Stimulated activated CD8-positive, alpha-beta memory T cell treated with anti-CD3 and anti-CD28 coated beads, Interleukin-15, amount 100 ng/mL, for 48 hours (primary cell): ENCODE data around the gene FMNL3.
"Not testable (repeated sequence)": the region's sequence is repeated elsewhere in the genome, so short reads cannot be mapped to it uniquely, and the experiment has no call there.

Experiments used
- DNase-seq, 2 donors: peaks; one replicate each; pipeline ENCODE4 v3.0.0-alpha.2; 2020; ENCODE audit warnings: low read depth in 2 of 2

Gene FMNL3, protein sequence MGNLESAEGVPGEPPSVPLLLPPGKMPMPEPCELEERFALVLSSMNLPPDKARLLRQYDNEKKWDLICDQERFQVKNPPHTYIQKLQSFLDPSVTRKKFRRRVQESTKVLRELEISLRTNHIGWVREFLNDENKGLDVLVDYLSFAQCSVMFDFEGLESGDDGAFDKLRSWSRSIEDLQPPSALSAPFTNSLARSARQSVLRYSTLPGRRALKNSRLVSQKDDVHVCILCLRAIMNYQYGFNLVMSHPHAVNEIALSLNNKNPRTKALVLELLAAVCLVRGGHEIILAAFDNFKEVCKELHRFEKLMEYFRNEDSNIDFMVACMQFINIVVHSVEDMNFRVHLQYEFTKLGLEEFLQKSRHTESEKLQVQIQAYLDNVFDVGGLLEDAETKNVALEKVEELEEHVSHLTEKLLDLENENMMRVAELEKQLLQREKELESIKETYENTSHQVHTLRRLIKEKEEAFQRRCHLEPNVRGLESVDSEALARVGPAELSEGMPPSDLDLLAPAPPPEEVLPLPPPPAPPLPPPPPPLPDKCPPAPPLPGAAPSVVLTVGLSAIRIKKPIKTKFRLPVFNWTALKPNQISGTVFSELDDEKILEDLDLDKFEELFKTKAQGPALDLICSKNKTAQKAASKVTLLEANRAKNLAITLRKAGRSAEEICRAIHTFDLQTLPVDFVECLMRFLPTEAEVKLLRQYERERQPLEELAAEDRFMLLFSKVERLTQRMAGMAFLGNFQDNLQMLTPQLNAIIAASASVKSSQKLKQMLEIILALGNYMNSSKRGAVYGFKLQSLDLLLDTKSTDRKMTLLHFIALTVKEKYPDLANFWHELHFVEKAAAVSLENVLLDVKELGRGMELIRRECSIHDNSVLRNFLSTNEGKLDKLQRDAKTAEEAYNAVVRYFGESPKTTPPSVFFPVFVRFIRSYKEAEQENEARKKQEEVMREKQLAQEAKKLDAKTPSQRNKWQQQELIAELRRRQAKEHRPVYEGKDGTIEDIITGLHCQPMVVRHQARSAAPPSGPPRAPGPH

DNA sequence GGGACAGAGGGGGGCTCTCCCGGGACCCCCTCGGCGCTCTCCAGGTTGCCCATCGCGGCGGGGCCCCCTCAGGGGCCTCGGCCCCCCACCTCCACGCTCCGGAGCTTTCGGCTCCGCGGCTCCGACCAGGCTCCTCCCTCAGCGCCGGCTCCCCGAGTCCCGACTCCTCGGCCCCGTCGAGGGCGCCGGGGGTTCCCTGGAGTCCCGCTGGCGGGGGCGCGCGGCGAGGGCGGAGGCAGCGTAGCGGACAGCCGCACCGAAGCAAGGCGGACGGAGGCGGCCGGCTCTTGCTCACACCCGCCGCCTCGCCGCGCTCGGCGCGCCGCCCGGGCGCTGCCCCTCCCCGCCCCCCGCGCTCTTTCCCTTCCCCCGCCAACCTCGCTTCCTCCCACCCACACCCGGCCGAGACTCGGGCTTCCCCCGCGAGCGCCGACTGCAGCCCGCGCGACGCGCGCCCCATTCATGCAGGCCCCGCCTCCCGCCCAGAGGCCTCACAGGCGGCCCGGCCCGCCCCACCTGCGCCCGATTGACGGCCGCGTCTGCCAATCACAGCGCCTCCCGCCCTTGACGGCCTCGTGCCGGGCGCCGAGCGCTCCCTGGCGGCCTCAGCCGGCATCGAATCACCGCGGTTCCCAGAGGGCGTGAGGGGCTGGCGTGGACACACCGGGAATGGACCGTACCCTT lies at the start of gene FMNL3:
FMNL3 (minus strand) TSS at position 278 of the 684 bp plus-strand sequence; CDS start at position 53, 225 bp downstream.
- peak; percentile 97 to 98 for DNase-seq

DNA sequence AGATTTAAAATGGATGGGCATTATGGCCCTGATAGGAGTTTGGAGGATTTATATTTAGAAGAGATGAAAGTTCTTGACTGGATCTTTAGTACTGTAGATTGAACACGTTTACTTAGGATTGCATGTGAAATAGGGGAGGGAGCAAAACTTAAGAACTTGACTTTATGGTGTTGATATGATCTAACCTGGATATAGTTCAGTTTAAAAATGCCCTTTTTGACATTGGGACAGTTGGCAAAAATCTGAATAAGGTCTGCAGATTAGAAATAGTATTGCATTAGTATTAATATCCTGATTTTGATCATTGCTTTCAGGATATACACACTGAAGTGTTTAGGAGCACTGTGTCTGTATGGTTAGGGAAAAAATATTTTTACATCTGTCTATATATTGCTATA lies 43.8 kb upstream of the FMNL3 start:
- no peak for DNase-seq

DNA sequence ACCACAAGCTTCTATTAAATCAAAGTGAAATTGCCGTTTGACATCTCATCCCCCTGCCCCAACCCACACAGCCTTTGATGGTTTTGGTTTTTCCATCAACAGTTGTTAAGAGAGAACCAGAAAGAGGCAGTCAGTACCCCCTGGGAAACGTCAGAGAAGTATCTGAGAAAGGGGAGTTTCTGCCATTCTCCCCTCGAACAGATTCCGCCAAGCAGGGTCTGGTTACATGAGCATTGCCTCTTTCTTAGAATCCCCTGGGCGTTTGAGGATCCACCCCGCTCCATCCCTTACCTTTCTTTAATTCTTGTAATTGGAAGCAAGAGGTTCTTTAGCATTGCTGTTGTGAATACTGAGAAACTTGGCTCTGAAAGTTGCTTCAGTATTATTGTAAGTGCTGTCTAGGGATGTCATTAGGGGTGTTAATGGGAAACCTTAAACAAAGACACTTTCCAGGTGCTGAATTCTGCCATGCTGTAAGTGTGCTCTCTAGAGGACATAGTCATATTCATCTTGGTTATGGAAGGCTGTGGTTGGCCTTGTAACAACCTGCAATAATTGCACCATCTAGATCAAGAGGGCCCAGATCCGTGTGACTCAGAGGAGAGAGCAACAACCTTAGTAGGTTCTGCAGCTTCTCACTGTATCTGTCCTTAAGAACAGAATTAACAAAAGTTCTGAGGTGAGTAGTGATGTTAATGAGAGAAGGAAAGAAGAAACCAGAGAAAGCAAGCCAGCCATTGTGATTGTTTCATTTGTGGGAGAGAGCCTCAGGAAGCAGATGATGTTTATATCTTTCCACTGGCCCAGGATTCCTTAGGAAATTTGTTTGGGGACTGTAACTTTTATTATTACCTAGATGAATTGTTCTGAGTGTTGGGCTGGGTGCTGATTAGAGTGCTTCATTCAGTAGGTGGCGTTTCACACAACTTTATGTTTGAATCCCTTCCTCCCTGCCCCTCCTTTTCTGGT lies 43.1 kb upstream of the FMNL3 start:
- peak; percentile 40 to 49 for DNase-seq

DNA sequence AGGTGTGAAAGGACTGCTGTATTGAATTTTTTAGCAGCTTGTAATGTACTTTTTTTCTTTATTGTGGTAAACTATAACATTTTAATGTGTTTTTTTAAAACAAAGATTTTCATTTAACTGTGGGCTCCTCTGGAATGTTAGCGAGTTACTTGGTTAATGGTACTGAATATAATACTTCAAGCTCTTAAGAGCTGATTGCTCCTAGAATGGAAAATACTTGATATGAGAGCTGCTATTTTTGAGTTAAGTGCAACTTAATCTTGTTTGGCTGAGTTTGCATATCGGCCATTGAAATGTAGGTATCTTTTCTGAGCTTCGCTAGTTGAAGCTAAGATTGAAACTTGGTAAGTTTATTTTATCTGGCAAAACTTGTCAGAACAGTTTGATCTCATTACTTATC lies 41.6 kb upstream of the FMNL3 start:
- DNase-seq = no peak

DNA sequence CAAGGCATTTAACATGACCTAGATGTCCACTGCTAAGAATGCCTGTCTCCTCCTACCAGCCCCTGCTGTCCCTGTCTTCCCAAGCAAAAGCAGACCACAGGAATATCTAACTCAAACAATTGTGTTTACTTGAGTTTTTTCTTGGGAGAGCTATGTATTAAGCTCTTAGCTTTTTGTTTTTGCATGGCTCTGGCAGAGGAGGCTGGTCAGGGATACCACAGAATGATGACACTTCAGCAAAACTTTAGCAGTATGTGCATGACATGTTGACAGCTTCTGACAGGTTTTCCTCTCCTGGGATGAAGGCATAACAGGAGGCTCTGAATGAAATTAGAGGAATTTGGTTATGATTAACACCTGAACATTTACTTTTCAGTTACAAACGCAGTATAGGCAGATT lies 41.1 kb upstream of the FMNL3 start:
- DNase-seq = no peak

DNA sequence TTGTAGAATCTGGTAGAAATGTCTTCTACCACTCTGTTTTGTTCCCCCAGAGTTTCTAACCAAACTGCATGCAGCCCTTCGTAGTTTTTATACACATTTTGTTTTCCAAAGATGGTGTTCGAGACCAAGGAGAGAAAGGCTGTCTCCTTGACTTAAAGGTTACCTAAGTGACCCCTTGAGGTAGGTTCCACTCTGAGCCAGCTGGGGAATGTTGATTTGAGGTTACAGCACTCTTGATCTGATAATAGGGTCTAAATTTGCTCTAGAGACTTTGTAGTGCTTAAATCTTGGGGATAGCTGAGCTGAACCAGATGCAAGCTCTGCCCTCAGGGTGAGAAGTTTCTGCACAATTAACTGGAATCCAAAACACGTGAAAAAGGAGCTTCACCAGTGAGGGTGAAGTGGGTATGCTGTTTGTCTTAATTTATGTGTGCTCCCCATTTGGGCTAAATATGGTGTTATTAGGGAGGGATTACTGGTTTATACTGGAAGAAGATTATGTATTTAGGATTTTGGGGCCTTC lies 37.2 kb upstream of the FMNL3 start:
- DNase-seq = no peak

DNA sequence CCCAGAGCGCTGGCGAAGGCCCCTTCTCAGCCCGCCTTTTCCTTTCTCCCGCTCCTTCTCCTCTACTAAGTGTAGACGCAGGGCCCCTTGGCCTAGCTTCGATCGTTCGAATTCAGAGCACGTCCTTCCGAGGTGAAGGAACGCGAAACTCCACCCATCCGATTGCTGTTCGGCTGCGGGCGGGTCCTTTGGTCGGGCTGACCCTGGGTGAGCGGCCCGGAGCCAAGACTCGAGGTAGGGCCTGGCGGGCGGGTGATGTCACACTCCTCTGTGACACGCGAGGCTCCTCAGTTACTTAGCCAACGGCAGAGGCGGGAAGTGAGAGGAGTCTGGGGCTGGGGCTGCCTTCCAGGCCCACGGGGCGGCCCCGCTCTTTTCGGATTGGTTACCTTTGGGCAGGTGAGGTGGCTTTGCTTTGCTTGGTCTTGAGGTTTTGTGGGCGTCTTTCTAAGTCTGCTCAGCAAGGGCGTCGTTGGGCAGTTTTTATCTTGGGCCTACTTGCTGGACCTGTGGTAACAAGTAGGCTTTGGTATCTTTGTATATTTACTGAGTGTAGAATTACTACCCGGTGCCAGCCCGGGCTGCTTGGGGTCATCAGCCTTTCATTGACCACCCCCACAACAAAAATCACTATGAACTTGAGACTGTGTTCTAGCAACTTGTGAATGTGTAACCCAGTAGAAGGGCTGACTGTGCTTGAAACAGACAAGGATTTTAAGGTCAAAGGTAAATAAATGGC lies 34.8 kb upstream of the FMNL3 start:
- peak; percentile 85 to 88 for DNase-seq

DNA sequence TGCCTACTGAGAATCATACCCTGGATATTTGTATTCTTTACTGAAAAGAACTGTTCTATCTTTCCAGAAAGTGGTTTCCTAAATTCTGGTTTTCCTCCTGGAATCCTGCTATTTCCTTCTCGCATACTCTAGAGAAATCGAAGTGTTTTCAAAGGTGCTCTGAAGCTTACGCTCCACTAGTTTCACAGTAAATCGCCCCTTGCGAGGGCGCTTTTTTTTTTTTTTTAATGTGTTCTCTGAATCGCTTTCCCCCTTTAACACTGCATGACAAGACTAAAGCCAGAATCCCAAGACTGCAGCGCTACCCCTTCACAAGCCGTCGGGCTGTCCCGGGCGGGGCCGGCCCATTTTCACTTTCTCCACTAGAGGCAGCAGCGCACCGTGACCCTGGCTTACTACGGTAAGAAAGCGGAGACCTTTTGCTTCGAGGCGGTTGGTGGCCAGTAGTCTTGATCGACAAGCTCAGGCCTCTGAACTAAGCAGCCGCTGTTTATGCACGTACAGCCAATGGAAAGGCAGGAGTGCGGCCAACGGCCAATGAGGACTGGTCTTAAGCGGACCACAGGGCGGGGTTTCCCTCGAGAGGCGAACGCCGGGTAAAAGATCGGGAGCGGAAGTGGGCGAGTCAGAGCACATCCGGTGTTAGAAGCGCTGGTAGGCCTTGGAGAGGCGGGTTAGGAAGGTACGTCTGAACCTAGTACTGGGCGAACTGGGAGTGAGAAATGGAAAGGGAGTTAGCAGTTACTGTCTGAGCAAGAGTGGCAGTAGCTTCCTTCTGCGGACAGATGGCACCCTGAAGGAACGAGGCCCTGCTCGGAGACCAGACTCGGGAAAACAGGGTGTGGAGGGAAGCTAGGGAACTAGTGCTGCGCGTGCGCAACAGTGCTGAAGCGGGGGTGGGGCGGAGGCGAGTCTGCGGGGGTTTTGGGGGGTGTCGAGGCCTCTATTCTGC lies 34.0 kb upstream of the FMNL3 start, which contains the start of gene TMBIM6:
TMBIM6 (plus strand) TSS at position 628 of the 952 bp plus-strand sequence. CDS start 10,937 bp downstream, outside the sequence.
- peak; percentile 98 to 99 for DNase-seq

DNA sequence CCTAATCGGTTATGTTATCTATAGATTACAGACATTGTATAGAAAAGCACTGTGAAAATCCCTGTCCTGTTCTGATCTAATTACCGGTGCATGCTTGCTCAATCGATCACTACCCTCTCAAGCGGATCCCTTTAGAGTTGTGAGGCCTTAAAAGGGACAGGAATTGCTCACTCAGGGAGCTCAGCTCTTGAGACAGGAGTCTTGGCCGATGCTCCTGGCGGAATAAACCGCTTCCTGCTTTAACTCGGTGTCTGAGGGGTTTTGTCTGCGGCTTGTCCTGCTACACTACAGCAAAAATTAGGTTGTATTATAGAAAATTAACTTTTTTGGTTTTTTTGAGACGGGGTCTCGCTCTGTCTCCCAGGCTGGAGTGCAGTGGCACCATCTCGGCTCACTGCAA lies 33.1 kb upstream of the FMNL3 start:
- DNase-seq = not testable (repeated sequence)

DNA sequence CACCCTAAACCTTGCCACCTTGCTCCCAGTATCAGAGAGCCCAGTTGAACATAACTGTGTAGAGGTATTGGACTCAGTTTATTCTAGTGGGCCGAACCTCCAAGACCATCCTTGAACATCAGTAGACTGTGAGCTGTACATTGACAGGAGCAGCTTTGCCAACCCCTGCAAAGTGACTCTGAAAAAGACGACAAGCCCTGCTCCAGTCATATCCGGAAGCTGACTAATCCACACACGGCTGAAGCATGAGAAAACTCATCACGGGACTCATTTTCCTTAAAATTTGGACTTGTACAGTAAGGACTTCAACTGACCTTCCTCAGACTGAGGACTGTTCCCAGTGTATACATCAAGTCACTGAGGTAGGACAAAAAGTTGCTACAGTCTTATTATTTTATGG lies 31.5 kb upstream of the FMNL3 start:
- DNase-seq = not testable (repeated sequence)

DNA sequence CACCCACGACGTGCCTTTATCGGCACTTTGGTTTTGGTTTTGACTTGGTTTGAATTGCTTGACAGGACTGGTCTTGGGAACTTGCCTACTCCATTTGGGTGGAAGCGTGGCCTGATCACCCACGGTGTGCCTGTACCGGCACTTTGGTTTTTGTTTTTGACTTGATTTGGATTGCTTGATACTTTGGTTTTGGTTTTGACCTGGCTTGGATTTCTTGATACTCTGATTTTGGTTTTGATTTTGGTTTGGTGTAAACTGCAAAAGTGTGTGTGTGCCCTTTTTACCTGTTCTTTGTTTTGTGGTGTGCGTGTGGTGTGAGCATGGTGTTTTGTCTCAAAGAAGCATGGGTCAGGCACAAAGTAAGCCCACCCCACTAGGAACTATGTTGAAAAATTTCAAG lies 27.7 kb upstream of the FMNL3 start:
- not testable (repeated sequence) for DNase-seq

DNA sequence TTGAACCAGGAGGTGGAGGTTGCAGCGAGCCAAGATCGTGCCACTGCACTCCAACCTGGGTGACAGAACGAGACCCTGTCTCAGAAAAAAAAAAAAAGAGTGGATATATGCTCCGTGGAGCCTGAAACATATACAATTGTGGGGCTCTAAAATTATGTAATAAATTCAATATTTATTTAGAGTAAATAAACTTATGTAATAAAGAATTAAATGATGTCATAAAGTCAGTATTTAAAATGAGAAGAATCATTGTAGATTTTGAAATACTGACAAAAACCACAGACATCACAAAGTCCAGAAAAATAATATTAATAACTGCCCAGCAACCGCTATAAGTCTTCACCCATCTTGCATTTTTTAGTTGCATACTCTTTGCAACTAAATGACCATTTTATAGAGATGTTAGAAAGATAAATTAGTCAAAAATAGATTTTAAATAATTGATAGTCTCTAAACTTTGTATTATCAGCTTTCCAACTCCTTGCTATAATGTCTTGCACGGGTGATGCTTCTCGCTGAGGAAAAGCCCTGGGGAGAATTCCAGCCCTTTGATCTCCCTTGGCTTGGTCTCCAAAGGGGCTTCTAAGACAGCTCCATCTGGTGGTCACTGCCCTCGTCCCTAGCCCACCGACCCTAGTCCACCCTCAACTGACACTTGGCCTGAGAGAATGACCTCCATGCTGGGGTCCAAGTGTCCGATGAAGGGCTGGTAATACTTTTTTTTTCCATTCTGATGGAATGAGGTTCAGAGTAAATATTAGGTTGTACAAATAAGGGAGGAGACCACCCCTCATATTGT lies 26.2 kb upstream of the FMNL3 start:
- DNase-seq = no peak

DNA sequence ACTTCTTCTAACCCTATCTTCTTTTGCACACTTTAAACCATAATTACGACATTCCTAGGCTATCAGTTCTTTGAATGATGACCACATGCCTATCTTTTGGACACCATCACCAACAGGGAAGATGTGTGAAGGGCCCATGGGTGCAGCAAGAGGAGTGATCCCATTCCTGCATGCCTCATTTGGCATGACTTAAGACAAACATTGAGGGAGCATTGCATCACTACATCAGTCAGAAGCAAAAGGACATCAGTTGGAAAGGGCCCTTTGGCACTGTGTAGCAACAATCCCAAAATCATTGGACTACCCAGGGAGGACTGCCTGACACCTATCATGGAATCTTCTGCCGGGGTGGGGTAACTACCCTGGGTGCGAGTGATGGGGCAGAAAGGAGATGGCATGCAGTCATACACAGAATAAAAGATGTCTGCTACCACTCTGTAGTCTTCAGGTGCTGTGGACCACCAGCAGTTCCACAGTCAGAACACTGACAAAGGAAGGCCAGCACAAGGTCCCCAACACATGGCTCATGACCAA lies 23.4 kb upstream of the FMNL3 start:
- DNase-seq = no peak

DNA sequence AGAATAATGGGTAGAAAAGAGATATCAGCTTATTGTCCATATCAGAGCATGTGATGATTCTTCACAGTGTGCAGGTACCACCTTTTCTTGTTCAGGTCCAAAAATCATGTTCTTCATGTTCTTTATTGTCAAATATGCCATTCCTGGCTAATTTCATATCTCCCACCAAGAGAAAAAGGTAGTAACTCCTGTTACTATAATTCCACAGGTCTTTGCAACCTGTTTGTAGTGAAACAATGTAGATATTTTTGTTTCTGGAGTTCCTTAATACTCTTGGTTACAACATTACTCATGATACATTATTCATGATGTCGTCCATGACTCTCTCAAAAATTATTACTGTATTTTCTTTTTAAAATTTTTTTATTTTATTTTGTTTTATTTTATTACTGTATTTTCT lies 22.8 kb upstream of the FMNL3 start:
- DNase-seq = no peak

DNA sequence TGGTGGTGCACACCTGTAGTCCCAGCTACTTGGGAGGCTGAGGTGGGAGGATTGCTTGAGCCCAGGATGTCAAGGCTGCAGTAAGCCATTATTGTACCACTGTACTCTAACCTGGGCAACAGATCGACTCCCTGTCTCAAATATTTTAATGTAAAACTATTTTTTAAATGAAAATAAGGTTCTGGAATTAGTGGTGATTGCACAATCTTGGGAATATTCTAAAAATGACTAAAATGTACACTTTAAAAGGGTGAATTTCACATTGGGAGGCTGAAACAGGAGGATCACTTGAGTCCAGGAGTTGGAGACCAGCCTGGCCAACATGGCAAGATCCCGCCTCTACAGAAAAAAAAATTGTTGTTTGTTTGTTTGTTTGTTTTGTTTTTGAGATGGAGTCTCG lies 21.2 kb upstream of the FMNL3 start:
- no peak for DNase-seq

DNA sequence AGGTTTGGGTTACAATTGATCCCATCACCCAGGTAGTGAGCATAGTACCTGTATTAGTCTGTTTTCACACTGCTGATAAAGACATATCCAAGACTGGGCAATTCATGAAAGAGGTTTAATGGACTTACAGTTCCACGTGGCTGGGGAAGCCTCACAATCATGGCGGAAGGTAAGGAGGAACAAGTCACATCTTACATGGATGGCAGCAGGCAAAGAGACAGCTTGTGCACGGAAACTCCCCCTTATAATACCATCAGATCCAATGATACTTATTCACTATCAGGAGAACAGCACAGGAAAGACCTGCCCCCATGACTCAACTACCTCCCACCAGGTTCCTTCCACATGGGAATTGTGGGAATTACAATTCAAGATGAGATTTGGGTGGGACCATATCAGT lies 14.2 kb upstream of the FMNL3 start:
- DNase-seq = not testable (repeated sequence)

DNA sequence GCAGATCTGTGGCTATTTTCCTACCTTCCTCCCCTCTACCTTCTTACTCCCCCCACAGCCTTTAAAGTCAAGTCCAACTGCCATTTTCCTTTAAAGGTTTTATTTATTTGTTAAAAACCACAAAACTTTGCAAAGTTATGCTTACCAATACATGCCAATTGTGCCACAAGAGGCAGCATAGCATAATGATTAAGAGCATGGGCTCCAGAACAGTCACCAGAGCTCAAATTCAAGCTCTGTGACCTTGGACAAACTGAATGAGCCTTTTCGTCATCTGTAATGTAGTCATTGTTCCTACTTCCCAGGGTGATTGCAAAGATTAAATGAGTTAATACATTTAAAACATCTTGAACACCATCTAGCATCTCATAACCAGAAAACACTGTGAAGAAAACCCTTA lies 13.0 kb upstream of the FMNL3 start:
- DNase-seq = no peak
